Liver (tissue), 9 donors: Measurements from ENCODE around the gene PRRG1. TPM values are rescaled to one million over a fixed set of nuclear protein-coding genes. Genes with fewer than 3 reads are reported as not detected.

Experiments
- DNase-seq: peaks from one replicate; pipeline ENCODE4 v3.0.0-alpha.2; 2017; ENCODE audit warnings: low spot score
- H3K27ac ChIP-seq, 2 donors: one replicate each; pipeline ENCODE4 v1.7.0; 2013; ENCODE audit warnings: inconsistent platforms in 2 of 2, low read length in 2 of 2, control low read depth in 1 of 2, low read depth in 1 of 2, mild to moderate bottlenecking in 1 of 2
- H3K27me3 ChIP-seq, 4 donors: one replicate each; pipeline versions ENCODE4 v1.6.1 to v1.7.0; 2013; ENCODE audit warnings: low read length in 3 of 4, inconsistent platforms in 1 of 4, mild to moderate bottlenecking in 1 of 4, moderate library complexity in 1 of 4; ENCODE audit not compliant: control insufficient read depth in 4 of 4, insufficient read depth in 4 of 4
- H3K36me3 ChIP-seq, 4 donors: one replicate each; pipeline versions ENCODE4 v1.6.1 to v1.7.0; 2013; ENCODE audit warnings: low read length in 3 of 4, mild to moderate bottlenecking in 3 of 4, low read depth in 1 of 4, moderate library complexity in 1 of 4; ENCODE audit not compliant: control insufficient read depth in 4 of 4, insufficient read depth in 3 of 4
- H3K4me1 ChIP-seq, 4 donors: one replicate each; pipeline versions ENCODE4 v1.6.1 to v1.7.0; 2013; ENCODE audit warnings: low read length in 3 of 4, mild to moderate bottlenecking in 3 of 4, moderate library complexity in 1 of 4; ENCODE audit not compliant: control insufficient read depth in 4 of 4, insufficient read depth in 4 of 4
- H3K4me3 ChIP-seq, 3 donors: one replicate each; pipeline versions ENCODE4 v1.6.1 to v1.7.0; 2013; ENCODE audit warnings: low read length in 3 of 3, control low read depth in 1 of 3, low read depth in 1 of 3, mild to moderate bottlenecking in 1 of 3
- H3K9ac ChIP-seq, 2 donors: one replicate each; pipeline ENCODE4 v1.7.0; 2013; ENCODE audit warnings: low read length in 2 of 2, mild to moderate bottlenecking in 2 of 2, moderate library complexity in 2 of 2, control low read depth in 1 of 2, low read depth in 1 of 2
- H3K9me3 ChIP-seq, 4 donors: one replicate each; pipeline versions ENCODE4 v1.6.1 to v1.7.0; 2013; ENCODE audit warnings: low read length in 3 of 4; ENCODE audit not compliant: control insufficient read depth in 4 of 4
- ATF3 ChIP-seq: IDR thresholded peaks from 2 replicates; pipeline ENCODE4 v1.6.1; 2016; ENCODE audit warnings: antibody characterized with exemption
- EGR1 ChIP-seq, 2 donors: IDR thresholded peaks; 2 replicates each; pipeline ENCODE4 v1.6.1; 2016 to 2018; ENCODE audit warnings: antibody characterized with exemption in 2 of 2, low read depth in 2 of 2
- FOXA2 ChIP-seq: IDR thresholded peaks from 2 replicates; pipeline ENCODE4 v1.6.1; 2016; ENCODE audit warnings: antibody characterized with exemption
- GABPA ChIP-seq, 2 donors: IDR thresholded peaks in 1 of 2; conservative IDR thresholded peaks in 1 of 2; 2 replicates each; pipeline ENCODE4 v1.6.1; 2016; ENCODE audit warnings: antibody characterized with exemption in 2 of 2, mild to moderate bottlenecking in 1 of 2, moderate library complexity in 1 of 2
- HNF4A ChIP-seq, 2 donors: conservative IDR thresholded peaks; 2 replicates each; pipeline ENCODE4 v1.6.1; 2016; ENCODE audit warnings: antibody characterized with exemption in 2 of 2, mild to moderate bottlenecking in 2 of 2
- HNF4G ChIP-seq: IDR thresholded peaks from 2 replicates; pipeline ENCODE4 v1.6.1; 2016; ENCODE audit warnings: antibody characterized with exemption
- MAX ChIP-seq: IDR thresholded peaks from 2 replicates; pipeline ENCODE4 v1.6.1; 2016; ENCODE audit warnings: antibody characterized with exemption
- NR2F2 ChIP-seq: IDR thresholded peaks from 2 replicates; pipeline ENCODE4 v1.6.1; 2016; ENCODE audit warnings: antibody characterized with exemption
- RAD21 ChIP-seq, 2 donors: IDR thresholded peaks; 2 replicates each; pipeline ENCODE4 v1.6.1; 2016; ENCODE audit warnings: antibody characterized with exemption in 2 of 2, mild to moderate bottlenecking in 2 of 2
- REST ChIP-seq: IDR thresholded peaks from 2 replicates; pipeline ENCODE4 v1.6.1; 2016; ENCODE audit warnings: antibody characterized with exemption, mild to moderate bottlenecking
- RXRA ChIP-seq, 2 donors: IDR thresholded peaks; 2 replicates each; pipeline ENCODE4 v1.6.1; 2017 to 2018; ENCODE audit warnings: antibody characterized with exemption in 2 of 2, mild to moderate bottlenecking in 1 of 2
- SP1 ChIP-seq: IDR thresholded peaks from 2 replicates; pipeline ENCODE4 v1.6.1; 2018; ENCODE audit warnings: antibody characterized with exemption, mild to moderate bottlenecking
- TAF1 ChIP-seq: conservative IDR thresholded peaks from 2 replicates; pipeline ENCODE4 v1.6.1; 2016; ENCODE audit warnings: antibody characterized with exemption, mild to moderate bottlenecking
- YY1 ChIP-seq: IDR thresholded peaks from 2 replicates; pipeline ENCODE4 v1.6.1; 2016; ENCODE audit warnings: antibody characterized with exemption, mild to moderate bottlenecking
- ZBTB33 ChIP-seq: IDR thresholded peaks from 2 replicates; pipeline ENCODE4 v1.6.1; 2016; ENCODE audit warnings: antibody characterized with exemption
- WGBS: extraction: QIAGEN DNeasy Blood & Tissue Kit; methylation state at CpG from one replicate; pipeline ENCODE4 v1.1.7; 2013; 5-methylcytosine and 5-hydroxymethylcytosine counted together
- polyA plus RNA-seq, 2 donors: library from polyadenylated mRNA; stranded (reverse) in 1 of 2; unstranded in 1 of 2; fragments of 200-250 nt in 1 of 2; fragments of >200 nt in 1 of 2; fragmentation: Nextera tagmentation in 1 of 2; extraction: Ambion mirVana in 1 of 2; gene quantifications; one replicate each; pipeline versions ENCODE4 v1.2.1 to v1.2.3, GENCODE V29; 2013 to 2015
- total RNA-seq, 2 donors: library from RNA; depleted of rRNA; stranded (reverse); fragments of >200 nt; gene quantifications; one replicate each; pipeline ENCODE4 v1.2.3, GENCODE V29; 2014
- donor health status: healthy.
- donor health status: healthy.
- donor health status: healthy.
- donor health status: healthy.
- donor health status: healthy.

The PRRG1 gene
- total and polyA plus RNA-seq, 4 donors, result 1.2 to 6.6 (median 1.8) TPM

- peaks cover 0 to 8% (median 0%) of the 10 kb centered on the region in 4 donors for H3K4me1 ChIP-seq
- no peaks in the 10 kb centered on the region for H3K9me3 ChIP-seq
- no peak overlapping the region for H3K27ac ChIP-seq
- no peaks in the 10 kb centered on the region for H3K27me3 ChIP-seq
- WGBS, result 89% methylated on average over 2 of the region's 2 CpGs
- H3K4me3 ChIP-seq, result no peak overlapping the region
- no peak for DNase-seq
- TF ChIP-seq RXRA (IDR thresholded peaks at IDR 0.05), result no peak
- TF ChIP-seq ZBTB33, result no peak
- TF ChIP-seq HNF4A (conservative IDR thresholded peaks at IDR 0.05), result no peak
- H3K9ac ChIP-seq, result no peak overlapping the region
- H3K36me3 ChIP-seq, result no peaks in the 10 kb centered on the region
These were observed 18.8 kb downstream of the PRRG1 start for GRCh38 chrX:37367946-37368345.

- H3K4me1 ChIP-seq, result peaks cover 0 to 8% (median 0%) of the 10 kb centered on the region in 4 donors
- no peak overlapping the region for H3K4me3 ChIP-seq
- H3K27ac ChIP-seq, result no peak overlapping the region
- 95% methylated on average over 4 of the region's 4 CpGs for WGBS
- no peaks in the 10 kb centered on the region for H3K36me3 ChIP-seq
- no peaks in the 10 kb centered on the region for H3K9me3 ChIP-seq
- TF ChIP-seq YY1, result no peak
- no peak for TF ChIP-seq NR2F2
- TF ChIP-seq HNF4A (conservative IDR thresholded peaks at IDR 0.05), result no peak
- TF ChIP-seq ATF3, result no peak
- TF ChIP-seq FOXA2, result no peak
- no peak for TF ChIP-seq GABPA (IDR thresholded peaks at IDR 0.05 in 1 of 2, conservative IDR thresholded peaks at IDR 0.05 in 1 of 2)
- DNase-seq, result no peak
- no peak overlapping the region for H3K9ac ChIP-seq
- no peaks in the 10 kb centered on the region for H3K27me3 ChIP-seq
These were observed 21.5 kb downstream of the PRRG1 start for GRCh38 chrX:37370499-37371141.

- no peak for DNase-seq
- Histone ChIP-seq H3K27ac (no peak overlapping the region), H3K27me3 (no peaks in the 10 kb centered on the region), H3K9ac (no peak overlapping the region), H3K4me3 (no peak overlapping the region), H3K4me1 (peaks cover 0 to 8% (median 0%) of the 10 kb centered on the region in 4 donors), H3K9me3 (no peaks in the 10 kb centered on the region), H3K36me3 (no peaks in the 10 kb centered on the region)
- 86% methylated on average over 8 of the region's 8 CpGs for WGBS
- TF ChIP-seq HNF4G, result no peak
- no peak for TF ChIP-seq TAF1
- no peak for TF ChIP-seq HNF4A (conservative IDR thresholded peaks at IDR 0.05)
- TF ChIP-seq RAD21 (IDR thresholded peaks at IDR 0.05), result no peak
- TF ChIP-seq NR2F2, result no peak
- TF ChIP-seq MAX, result no peak
- TF ChIP-seq RXRA (IDR thresholded peaks at IDR 0.05), result no peak
- TF ChIP-seq SP1, result no peak
- no peak for TF ChIP-seq GABPA (IDR thresholded peaks at IDR 0.05 in 1 of 2, conservative IDR thresholded peaks at IDR 0.05 in 1 of 2)
- TF ChIP-seq ZBTB33, result no peak
- TF ChIP-seq FOXA2, result no peak
- TF ChIP-seq REST, result no peak
- no peak for TF ChIP-seq YY1
- TF ChIP-seq EGR1 (IDR thresholded peaks at IDR 0.05; ENCODE audit: low read depth in 2 of 2), result no peak
- TF ChIP-seq ATF3, result no peak
These were observed 22.4 kb downstream of the PRRG1 start for GRCh38 chrX:37371578-37371991.
